NCI-H774 (cell line): ENCODE measurements around the gene TOMM34.

ENCODE experiments used
- DNase-seq: peaks from one replicate; lab custom pipeline; 2025; lab: John Stamatoyannopoulos, UW

Gene TOMM34, protein sequence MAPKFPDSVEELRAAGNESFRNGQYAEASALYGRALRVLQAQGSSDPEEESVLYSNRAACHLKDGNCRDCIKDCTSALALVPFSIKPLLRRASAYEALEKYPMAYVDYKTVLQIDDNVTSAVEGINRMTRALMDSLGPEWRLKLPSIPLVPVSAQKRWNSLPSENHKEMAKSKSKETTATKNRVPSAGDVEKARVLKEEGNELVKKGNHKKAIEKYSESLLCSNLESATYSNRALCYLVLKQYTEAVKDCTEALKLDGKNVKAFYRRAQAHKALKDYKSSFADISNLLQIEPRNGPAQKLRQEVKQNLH

DNA sequence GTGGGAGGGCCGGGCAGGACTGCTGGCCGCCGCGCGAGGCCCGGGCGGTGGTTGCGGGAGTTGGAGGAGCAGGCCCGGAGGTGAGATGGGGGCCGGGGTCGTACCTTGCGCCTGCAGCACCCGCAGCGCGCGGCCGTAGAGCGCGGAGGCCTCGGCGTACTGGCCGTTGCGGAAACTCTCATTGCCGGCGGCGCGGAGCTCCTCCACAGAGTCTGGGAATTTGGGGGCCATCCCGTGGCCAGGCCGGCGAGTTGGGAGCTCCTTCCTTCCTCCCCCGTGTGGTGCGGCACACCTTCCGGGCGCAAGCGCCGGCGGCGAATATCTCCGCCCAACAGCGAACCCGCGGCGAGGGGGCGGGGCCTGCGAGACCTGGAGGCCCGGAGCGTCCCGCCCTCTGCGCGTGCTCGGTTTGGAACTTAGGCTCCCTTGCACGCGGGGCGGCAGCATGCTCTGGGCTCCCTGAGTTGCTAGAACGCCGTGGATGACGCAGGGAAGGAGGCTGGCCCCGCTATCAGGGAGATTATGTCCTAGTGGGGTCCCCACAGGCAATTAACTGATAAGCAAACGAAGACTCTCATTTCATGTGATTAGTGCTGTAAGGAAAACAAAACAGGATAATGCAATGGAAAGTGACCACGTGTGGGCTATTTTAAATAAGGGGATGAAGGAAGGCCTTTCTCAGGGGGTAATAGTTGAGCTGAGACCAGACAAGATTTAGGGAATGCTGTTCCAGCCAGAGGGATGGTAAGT is at the start of gene TOMM34:
TOMM34 (minus strand) TSS at position 295 of the 750 bp plus-strand sequence; CDS start at position 231, 64 bp downstream.
- DNase-seq = peak; percentile 90

DNA sequence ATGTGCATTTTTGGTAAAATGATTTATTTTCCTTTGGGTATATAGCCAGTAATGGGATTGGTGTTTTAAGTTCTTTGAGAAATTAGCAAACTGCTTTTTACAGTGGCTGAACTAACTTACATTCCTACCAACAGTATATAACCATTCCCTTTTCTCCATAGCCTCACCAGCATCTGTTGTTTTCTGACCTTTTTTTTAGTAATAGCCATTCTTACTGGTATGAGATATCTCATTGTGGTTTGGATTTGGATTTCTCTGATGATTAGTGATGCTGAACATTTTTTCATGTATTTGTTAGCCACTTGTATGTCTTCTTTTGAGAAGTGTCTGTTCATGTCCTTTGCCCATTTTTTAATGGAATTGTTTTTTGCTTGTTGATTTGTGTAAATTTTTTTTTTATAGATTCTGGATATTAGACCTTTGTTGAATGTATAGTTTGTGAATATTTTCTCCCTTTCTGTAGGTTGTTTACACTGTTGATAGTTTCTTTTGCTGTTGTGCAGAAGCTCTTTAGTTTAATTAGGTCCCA is 48.4 kb upstream of the TOMM34 start:
- DNase-seq = no peak

DNA sequence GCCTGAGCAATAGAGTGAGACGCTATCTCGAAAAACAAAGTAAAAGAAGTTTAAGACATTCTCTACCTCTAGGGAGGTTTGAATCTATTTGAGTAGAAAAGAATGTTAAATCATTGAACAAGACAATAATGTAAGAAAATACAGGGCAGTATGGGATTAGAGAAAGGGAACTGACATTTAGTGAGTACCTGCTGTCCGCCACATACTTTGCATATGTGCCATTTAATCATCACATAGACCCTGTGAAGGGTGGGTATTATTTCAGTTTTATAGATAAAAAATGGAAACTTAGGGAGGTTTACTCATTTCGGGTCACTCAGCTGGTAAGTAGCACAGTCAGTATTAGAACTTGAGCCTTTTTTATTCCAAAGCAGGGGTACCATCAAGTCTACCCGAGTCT is 37.5 kb upstream of the TOMM34 start:
- no peak for DNase-seq

GRCh38 chr20:44997171-44997570 is 37.0 kb upstream of the TOMM34 start:
- no peak for DNase-seq

- no peak for DNase-seq
Measured at GRCh38 chr20:44993343-44993742, 33.1 kb upstream of the TOMM34 start.

DNA sequence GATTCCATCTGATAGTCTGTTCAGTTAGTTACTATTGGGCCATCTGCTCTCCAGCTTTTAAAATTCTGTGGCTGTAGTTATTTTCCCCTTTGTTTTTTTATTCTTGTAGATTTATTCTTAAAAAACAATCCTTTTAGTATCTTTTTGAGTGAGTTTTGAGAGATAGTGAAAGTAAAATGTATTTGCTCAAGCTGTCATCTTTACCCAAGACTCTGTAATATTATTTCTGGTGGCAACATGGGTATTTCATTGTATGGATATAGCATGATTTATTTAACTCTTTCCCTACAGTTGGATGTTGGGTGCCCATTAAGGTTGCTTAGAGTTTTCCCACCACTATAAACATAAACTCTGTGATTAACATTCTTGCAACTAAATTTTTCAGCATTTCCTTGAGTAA is 30.8 kb upstream of the TOMM34 start:
- DNase-seq = no peak

DNA sequence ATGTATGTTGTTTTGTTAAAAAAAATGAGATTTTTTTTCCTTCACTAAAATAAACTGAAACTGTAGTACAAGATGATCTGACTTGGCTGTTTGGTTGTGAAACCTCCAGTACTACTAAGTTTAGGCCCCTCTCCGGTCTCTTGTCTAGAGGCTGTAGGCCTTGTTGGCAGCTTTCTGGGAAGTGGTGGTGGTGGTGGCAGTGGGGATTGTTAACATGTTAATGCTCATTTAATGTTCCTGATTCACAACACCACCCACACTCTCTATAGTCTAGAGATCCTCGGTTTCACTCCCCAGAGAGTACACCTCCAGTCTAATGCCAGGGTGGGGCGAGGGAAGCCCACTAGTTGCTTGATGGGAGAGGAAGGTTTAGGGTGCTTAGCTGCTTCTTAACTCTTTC is 30.2 kb upstream of the TOMM34 start:
- no peak for DNase-seq

DNA sequence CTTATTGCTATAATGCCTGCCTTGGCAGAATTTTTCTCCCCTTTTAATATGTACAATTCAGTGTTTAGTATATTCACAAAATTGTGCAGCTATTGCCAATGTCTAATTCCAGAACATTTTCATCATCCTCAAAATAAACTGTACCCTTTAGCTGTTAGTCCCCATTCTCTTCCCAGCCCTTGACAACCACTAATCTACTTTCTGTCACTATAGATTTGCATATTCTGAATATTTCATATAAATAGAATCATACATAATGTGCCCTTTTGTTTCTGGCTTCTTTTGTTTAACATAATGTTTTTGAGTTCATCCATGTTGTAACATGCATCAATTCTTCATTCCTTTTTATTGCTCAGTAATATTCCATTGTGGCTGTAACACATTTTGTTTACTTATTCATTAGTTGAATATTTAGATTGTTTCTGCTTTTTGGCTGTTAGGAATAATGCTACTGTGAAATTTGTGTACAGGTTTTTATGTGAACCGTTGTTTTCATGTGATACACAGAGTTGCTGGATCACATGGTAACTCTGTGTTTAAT is 28.5 kb upstream of the TOMM34 start:
- no peak for DNase-seq

- DNase-seq = no peak
Measured at GRCh38 chr20:44983093-44983674, 23.0 kb upstream of the TOMM34 start.

GRCh38 chr20:44981736-44982406 is 21.7 kb upstream of the TOMM34 start:
- no peak for DNase-seq

DNA sequence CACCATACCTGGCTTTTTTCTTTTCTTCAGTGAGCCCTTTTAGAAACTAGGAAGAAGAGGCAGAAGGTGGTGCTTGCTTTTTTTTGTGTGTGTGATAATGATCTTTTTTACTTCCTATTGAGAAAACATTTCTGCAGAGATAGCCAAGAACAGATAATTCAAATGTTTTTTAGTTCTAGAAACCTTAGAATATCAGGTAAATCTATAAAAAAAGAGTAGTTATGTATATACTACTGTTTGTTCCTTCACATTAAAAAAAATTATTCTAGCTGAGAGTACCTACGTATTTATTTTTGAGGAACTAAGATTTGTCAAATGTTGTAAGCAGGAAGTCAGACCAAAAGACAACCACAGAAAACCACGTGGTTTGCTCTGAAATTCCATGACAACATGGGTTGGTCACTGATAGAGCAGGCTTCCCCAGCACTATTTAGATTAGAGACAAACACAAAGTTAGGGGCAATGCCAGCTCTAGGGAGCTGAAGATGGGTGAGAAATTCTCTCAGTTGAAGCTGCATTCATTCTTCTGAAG is 19.0 kb upstream of the TOMM34 start:
- DNase-seq = no peak

GRCh38 chr20:44976698-44977097 is 16.5 kb upstream of the TOMM34 start:
- no peak for DNase-seq

DNA sequence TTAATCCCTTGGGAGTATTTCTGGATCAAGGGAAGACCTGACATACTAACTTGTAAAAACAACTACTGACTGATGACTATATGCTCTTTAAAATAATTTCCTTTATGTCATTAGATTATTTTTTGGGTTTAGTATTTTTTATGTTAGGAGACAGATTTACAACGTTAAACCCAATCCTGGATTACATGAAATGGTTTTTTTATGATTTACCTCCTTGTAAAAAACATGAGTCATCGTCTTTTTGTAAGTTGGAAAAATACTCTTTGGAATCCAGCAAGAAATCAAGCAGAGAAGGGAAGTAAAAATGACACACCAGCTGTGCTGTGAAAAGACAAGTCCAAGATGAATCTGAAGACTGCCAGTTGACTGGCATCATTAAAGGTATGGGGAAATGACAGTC is 12.9 kb upstream of the TOMM34 start:
- no peak for DNase-seq

DNA sequence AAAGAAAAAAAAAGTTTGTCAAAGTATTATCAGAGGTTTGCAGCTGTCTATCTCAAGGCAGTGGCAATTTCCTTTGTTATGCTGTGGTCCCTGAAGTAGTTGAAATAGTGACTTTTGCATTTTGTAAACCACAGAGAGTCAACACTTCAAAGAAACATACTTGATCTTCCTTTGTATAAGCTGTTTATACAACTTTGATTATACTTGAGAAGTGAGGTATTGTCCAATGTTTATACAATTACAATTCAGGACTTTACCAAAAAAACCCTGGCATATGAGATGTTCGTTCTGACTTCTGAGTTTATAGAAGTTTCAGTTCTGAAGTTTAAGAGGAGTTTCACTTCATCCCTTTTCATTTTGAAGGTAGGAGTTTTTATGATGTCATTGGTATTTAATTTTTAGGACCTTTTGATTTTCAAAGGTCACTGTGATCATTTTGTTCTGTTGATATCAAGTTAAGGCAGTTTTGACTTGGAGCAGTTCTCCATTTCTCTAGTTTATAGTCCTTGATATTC is 10.1 kb upstream of the TOMM34 start:
- DNase-seq = peak; percentile 4

DNA sequence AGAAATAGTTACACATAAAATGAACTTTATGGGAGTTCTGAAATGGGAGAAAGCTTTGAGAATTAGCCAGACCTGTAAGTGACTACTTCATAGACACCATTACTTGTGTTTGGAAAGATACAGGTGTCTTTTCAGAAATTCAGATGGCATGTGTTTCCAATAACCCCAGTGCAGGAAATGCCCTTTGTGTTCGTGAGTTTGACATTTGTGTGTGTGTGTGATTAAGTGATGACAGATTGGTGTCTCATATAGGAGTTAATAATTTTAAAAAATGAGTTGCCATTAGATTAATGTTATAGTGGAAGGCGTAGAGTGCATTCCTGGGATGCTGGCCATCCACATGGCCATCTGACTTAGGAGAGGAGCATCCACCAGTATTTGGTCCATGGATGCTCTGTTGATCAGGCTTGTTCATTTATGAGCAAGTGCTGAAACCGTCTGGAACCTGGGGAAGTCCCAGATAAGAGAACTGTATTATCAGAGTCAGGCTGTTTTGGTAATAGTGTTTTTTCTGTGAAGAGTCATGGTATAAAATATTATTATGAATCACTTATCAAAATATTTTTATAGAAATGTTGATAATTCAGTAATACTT is 9.2 kb upstream of the TOMM34 start:
- DNase-seq = no peak

DNA sequence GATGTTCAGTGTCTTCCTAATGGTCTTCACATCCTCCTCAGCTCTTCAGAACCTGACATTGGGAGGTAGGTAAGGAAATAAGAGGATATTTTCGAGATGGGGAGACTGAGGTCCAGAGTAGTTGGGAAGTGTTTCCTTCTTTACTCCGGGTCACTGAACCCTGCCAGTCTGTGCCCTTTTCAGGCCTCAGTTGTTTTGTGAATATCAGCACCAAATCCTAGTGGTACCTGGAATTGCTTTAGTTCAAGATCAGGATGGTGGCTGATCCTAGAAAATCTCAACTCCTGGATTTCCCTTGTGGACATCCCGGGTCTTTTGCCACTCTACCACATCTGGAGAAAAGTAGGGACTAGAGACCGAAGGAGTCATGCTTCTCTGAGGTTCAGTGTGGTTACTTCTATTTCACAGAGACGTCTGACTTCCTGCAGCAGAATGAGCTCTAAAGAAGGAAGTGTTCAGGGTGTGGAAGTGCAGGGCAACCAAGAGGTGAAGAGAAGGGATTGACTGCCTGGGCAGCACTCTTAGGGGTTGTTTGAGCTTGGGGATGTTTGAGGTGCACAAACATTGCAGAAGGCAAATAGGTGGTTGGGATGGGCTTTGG is 7.1 kb upstream of the TOMM34 start:
- no peak for DNase-seq

- peak; percentile 95 for DNase-seq
Measured at GRCh38 chr20:44966030-44966961, 6.1 kb upstream of the TOMM34 start, which contains the start of gene STK4. Gene STK4, plus strand, starts transcription at chr20:44966512. Its CDS starts 57 bp downstream, at chr20:44966569.

- no peak for DNase-seq
Measured at GRCh38 chr20:44965651-44966029, 5.4 kb upstream of the TOMM34 start.
